Kidney (tissue), 14 donors: ENCODE data around the gene APOA1. TPM values are rescaled to one million over a fixed set of nuclear protein-coding genes. Genes with fewer than 3 reads are reported as not detected.

Source experiments
- DNase-seq, 5 donors: peaks; one replicate each; pipeline ENCODE4 v3.0.0-alpha.2; 2013 to 2020
- FAIRE-seq: peaks from 2 replicates; lab custom pipeline; 2012; peaks lifted over from hg19 to GRCh38; lab: Jason Lieb, UNC
- H3K27ac ChIP-seq, 2 donors: one replicate each; pipeline ENCODE4 v1.7.0; 2013; ENCODE audit warnings: low read depth in 2 of 2, low read length in 2 of 2, inconsistent platforms in 1 of 2
- H3K27me3 ChIP-seq: one replicate; pipeline ENCODE4 v1.7.1; 2013; ENCODE audit warnings: low read length, inconsistent platforms; ENCODE audit not compliant: control insufficient read depth, insufficient read depth
- H3K36me3 ChIP-seq, 3 donors: one replicate each; pipeline versions ENCODE4 v1.7.0 to v1.7.1; 2013; ENCODE audit warnings: low read length in 3 of 3, control low read depth in 1 of 3, inconsistent platforms in 1 of 3; ENCODE audit not compliant: insufficient read depth in 3 of 3, control insufficient read depth in 2 of 3
- H3K4me1 ChIP-seq, 3 donors: one replicate each; pipeline versions ENCODE4 v1.7.0 to v1.7.1; 2013; ENCODE audit warnings: low read length in 3 of 3, inconsistent platforms in 1 of 3, low read depth in 1 of 3; ENCODE audit not compliant: control insufficient read depth in 2 of 3, insufficient read depth in 2 of 3
- H3K4me3 ChIP-seq, 3 donors: one replicate each; pipeline versions ENCODE4 v1.7.0 to v1.8.1; 2013; ENCODE audit warnings: low read length in 3 of 3, control low read depth in 1 of 3, inconsistent platforms in 1 of 3
- H3K9ac ChIP-seq, 3 donors: one replicate each; pipeline versions ENCODE4 v1.7.0 to v1.7.1; 2013; ENCODE audit warnings: low read length in 3 of 3, control low read depth in 1 of 3, inconsistent platforms in 1 of 3
- H3K9me3 ChIP-seq, 3 donors: one replicate each; pipeline versions ENCODE4 v1.7.0 to v1.7.1; 2013; ENCODE audit warnings: low read length in 3 of 3, control low read depth in 1 of 3, inconsistent platforms in 1 of 3; ENCODE audit not compliant: control insufficient read depth in 2 of 3, insufficient read depth in 1 of 3
- CTCF ChIP-seq: IDR thresholded peaks from 3 replicates; pipeline ENCODE4 v1.5.1; 2012; ENCODE audit warnings: mild to moderate bottlenecking, moderate library complexity, borderline replicate concordance; ENCODE audit not compliant: insufficient read depth; ENCODE audit errors: extremely low read depth
- intact Hi-C: fragments of 100-400 bp; cut with DNase I; formaldehyde crosslinking; loops from one replicate; pipeline ENCODE4 v1.11.1; 2022
- polyA plus RNA-seq: library from polyadenylated mRNA; stranded (reverse); fragments of 350-450 nt; fragmentation: Illumina TruSeq; extraction: RNeasy Lipid Tissue Mini Kit (QIAGEN cat#74804); gene quantifications from one replicate; pipeline ENCODE4 v1.2.3, GENCODE V29; 2014; ENCODE audit warnings: low read depth, low replicate concordance; ENCODE audit not compliant: insufficient read depth
- total RNA-seq: library from RNA; stranded (reverse); fragmentation: NEBNext Ultra II Directional; extraction: Animal tissue kit (Norgen Biotek cat#: 25700); gene quantifications from one replicate; pipeline ENCODE4 v1.2.1, GENCODE V29; 2021
- donor health status: control.
- donor health status: control.
- donor health status: control.
- donor health status: control.
- donor health status: control.
- donor health status: DM: yes; HTN: yes; CAD: no.
- donor health status: Normal renal cell carcinoma (clear cell type).

APOA1 gene
- total and polyA plus RNA-seq, 2 donors from 2014 or later: 2.0 TPM; not detected in 1

DNA sequence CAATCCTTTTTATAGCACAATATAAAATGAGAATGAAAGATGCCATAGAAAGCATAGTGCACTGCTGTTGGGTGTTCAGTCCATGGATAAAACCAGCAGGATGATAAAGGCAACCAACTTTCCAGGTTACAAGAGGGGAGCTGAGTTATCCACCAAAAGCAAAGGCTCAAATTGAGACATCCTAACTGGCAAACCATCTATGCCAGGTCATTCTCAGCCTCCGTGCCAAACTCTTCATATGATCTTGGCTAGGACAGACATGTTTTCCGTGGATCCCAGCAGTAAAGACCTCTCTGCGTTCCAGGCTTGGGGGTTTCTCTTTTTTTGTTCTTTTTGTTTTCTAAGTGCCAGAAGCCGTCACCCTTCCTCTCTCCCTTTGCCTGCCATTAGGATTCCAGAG is 7.3 kb upstream of the APOA1 start:
- intact Hi-C loops: no loop called here
- H3K36me3 ChIP-seq: peaks cover 4 to 41% (median 23%) of the 10 kb centered on the region in 3 donors
- no peak for TF ChIP-seq CTCF

DNA sequence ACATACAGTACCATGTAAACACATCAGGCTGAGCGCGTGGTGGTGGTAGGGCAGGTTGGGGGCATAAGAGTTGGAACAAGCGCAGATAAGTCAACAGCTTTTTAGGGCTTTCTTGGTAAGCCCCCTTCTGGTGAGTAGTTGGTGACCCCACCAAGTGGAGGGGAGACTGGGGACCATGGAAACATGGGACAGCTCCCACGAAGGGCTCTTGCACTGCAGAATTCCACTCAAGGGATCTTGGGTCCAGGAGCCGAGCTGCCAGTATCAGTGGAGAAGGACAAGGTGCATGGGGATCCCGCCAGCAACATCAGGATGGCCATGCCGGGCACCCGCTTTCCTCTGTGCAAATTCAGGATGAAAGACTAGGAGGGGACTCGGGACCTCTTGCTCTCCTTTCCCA is 6.2 kb upstream of the APOA1 start:
- Histone ChIP-seq H3K36me3 (peaks cover 4 to 34% (median 18%) of the 10 kb centered on the region in 3 donors), H3K9me3 (no peaks in the 10 kb centered on the region), H3K27ac (no peak overlapping the region), H3K27me3 (no peaks in the 10 kb centered on the region), H3K9ac (no peak overlapping the region), H3K4me1 (peaks cover 0 to 9% (median 0%) of the 10 kb centered on the region in 3 donors), H3K4me3 (no peak overlapping the region)
- FAIRE-seq: no peak
- no peak for TF ChIP-seq CTCF
- DNase-seq: no peak
- intact Hi-C loops: no loop called here

More for the DNA sequence above, 7.3 kb upstream of the APOA1 start:
- no peak for FAIRE-seq
- no peak overlapping the region for H3K27ac ChIP-seq
- H3K9me3 ChIP-seq: no peaks in the 10 kb centered on the region
- peaks cover 0 to 9% (median 0%) of the 10 kb centered on the region in 3 donors for H3K4me1 ChIP-seq
- H3K4me3 ChIP-seq: no peak overlapping the region
- DNase-seq: no peak
- H3K9ac ChIP-seq: no peak overlapping the region
- no peaks in the 10 kb centered on the region for H3K27me3 ChIP-seq

GRCh38 chr11:116842909-116843308 is 5.5 kb upstream of the APOA1 start:
- no peaks in the 10 kb centered on the region for H3K27me3 ChIP-seq
- peaks cover 0 to 9% (median 0%) of the 10 kb centered on the region in 3 donors for H3K4me1 ChIP-seq
- H3K36me3 ChIP-seq: peaks cover 4 to 30% (median 18%) of the 10 kb centered on the region in 3 donors
- FAIRE-seq (no peak), DNase-seq (no peak)
- no peak for TF ChIP-seq CTCF
- H3K27ac ChIP-seq: no peak overlapping the region
- intact Hi-C loops: no loop called here
- no peak overlapping the region for H3K4me3 ChIP-seq
- no peak overlapping the region for H3K9ac ChIP-seq
- no peaks in the 10 kb centered on the region for H3K9me3 ChIP-seq

DNA sequence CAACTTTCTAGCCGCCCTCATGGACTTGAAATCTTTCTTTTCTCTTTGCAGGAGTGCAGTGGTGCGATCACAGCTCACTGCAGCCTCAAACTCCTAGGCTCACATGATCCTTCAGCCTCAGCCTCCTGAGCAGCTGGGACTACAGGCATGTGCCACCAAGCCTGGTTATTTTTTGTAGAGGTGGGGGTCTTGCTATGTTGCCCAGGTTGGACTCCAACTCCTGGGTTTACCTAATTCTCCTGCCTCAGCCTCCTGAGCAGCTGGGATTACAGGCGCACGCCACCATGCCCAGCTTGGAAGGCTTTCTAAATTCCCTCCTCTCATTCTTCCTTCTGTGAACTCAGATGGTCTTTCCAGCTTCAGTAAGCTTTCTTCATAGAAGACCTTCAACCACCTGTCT is 4.7 kb upstream of the APOA1 start:
- no peak for DNase-seq
- no peak for TF ChIP-seq CTCF
- intact Hi-C loops: no loop called here
- Histone ChIP-seq H3K4me3 (no peak overlapping the region), H3K9me3 (no peaks in the 10 kb centered on the region), H3K27ac (no peak overlapping the region), H3K9ac (no peak overlapping the region), H3K27me3 (no peaks in the 10 kb centered on the region), H3K36me3 (peaks cover 3 to 22% (median 15%) of the 10 kb centered on the region in 3 donors), H3K4me1 (peaks cover 0 to 9% (median 4%) of the 10 kb centered on the region in 3 donors)
- no peak for FAIRE-seq
